Choroid plexus epithelial cell (primary cell): Measurements from ENCODE around the gene AP1M2.

ENCODE experiments used
- DNase-seq: peaks from one replicate; pipeline ENCODE4 v3.0.0-alpha.2; 2010; ENCODE audit warnings: low read depth
- H3K4me3 ChIP-seq: 2 replicates; pipeline ENCODE4 v1.5.1; 2011; ENCODE audit warnings: low read depth, mild to moderate bottlenecking, control low read depth, low read length, moderate library complexity
- CTCF ChIP-seq: conservative IDR thresholded peaks from 2 replicates; pipeline ENCODE4 v1.5.1; 2011; ENCODE audit warnings: low read depth, mild to moderate bottlenecking, control low read depth, inconsistent platforms, low read length, moderate library complexity

Gene AP1M2

GRCh38 chr19:10625003-10625761 lies 38.1 kb upstream of the AP1M2 start, which contains the start of gene SLC44A2:
TSS of gene SLC44A2 (plus strand) at chr19:10625553. CDS start at chr19:10625634, 81 bp downstream.
- H3K4me3 ChIP-seq, result peak within 1 kb of the TSS; percentile 60
- DNase-seq, result peak; percentile 71
- no peak for TF ChIP-seq CTCF

- TF ChIP-seq CTCF, result no peak
- H3K4me3 ChIP-seq, result no peak overlapping the region
- DNase-seq, result no peak
Observed at GRCh38 chr19:10624585-10624984, 37.5 kb upstream of the AP1M2 start.

DNA sequence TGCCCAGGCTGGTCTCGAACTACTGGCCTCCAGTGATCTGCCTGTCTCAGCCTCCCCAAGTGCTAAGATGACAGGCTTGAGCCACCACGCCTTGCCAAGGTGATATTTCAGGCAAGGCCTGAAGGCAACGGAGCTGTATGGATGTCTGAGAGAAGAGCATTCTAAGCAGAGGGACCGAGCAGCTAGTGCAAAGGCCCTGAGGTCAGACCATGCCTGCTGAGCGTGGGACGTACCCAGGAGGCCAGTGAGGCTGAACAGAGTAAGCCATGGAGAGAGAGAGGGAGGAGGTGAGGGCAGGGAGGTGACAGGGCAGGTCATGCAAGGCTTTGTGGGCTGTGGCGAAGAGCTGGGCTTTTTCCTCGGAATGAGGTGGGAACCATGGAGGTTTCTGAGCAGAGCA lies 34.9 kb upstream of the AP1M2 start:
- no peak overlapping the region for H3K4me3 ChIP-seq
- no peak for DNase-seq
- TF ChIP-seq CTCF, result no peak

DNA sequence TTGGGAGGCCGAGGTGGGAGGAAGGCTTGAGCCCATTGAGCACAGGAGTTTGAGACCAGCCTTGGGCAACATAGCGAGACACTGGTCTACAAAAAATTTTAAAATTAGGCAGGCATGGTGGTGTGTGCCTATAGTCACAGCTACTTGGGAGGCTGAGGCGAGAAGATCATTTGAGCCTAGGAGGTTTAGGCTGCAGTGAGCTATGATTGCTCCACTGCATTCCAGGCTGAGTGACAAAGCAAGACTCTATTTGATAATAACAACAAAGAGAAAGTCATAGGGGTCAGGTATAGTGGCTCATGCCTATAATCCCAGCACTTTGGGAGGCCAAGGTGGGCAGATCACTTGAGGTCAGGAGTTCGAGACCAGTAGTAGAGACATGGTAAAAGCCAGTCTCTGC lies 33.7 kb upstream of the AP1M2 start:
- no peak for DNase-seq
- H3K4me3 ChIP-seq, result no peak overlapping the region
- no peak for TF ChIP-seq CTCF

DNA sequence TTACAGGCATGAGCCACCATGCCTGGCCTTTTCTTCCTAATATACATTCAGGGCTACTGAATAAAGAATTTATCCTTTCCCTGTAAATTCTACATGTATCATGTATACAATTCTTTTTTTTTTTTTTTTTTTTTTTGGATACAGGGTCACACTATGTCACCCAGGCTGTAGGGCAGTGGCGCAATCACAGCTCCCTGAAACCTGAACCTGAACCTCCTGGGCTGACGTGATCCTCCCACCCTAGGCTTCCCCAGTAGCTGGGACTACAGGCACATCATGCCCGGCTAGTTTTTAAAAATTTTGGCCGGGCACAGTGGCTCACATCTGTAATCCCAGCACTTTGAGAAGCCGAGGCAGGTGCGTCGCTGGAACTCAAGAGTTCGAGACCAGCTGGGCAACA lies 31.7 kb upstream of the AP1M2 start:
- no peak for TF ChIP-seq CTCF
- no peak for DNase-seq
- H3K4me3 ChIP-seq, result no peak overlapping the region

- DNase-seq, result peak; percentile 55
- no peak for TF ChIP-seq CTCF
- H3K4me3 ChIP-seq, result no peak overlapping the region
Observed at GRCh38 chr19:10617409-10618121, 30.5 kb upstream of the AP1M2 start.

DNA sequence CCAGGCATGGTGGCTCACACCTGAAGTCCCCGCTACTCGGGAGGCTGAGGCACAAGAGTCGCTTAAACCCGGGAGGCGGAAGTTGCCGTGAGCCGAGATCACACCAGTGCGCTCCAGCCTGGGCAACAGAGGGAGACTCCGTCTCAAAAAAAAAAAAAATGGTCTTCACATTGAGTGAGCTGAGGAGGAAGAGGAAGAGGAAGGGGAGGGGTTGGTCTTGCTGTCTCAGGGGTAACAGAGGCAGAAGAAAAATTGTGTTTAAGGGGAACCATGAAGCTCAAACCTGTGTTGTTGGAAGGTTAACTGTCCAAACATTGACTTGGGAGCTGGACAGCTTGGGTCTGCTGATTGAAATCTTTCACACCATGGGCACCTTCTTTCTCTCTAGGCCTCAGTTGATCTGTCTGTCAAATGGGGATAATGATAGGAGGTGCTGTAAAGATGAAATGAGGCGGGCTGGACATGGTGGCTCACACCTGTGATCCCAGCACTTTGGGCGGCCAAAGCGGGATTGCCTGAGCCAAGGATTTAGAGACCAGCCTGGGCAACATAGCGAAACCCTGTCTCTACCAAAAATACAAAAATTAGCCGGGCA lies 28.4 kb upstream of the AP1M2 start:
- H3K4me3 ChIP-seq, result no peak overlapping the region
- TF ChIP-seq CTCF, result no peak
- no peak for DNase-seq
